HepG2 (cell line): Measurements from ENCODE around the gene MVP. TPM values are rescaled to one million over a fixed set of nuclear protein-coding genes. Genes with fewer than 3 reads are reported as not detected.
A peak's percentile ranks its signal among the peaks of the same experiment; 100 is the strongest.

Source experiments
- CAMTA2 ChIP-seq: sonication (generic); formaldehyde crosslinking; IDR thresholded peaks from 2 replicates; pipeline ENCODE4 v1.4.0; 2020; ENCODE audit warnings: mild to moderate bottlenecking, missing genetic modification reagents, borderline replicate concordance
- CBFB ChIP-seq: sonication (generic); formaldehyde crosslinking; IDR thresholded peaks from 2 replicates; pipeline ENCODE4 v1.4.0; 2020; ENCODE audit warnings: missing genetic modification reagents
- GPN1 ChIP-seq: sonication (generic); formaldehyde crosslinking; IDR thresholded peaks from 2 replicates; pipeline ENCODE4 v1.5.1; 2020; ENCODE audit warnings: missing genetic modification reagents, borderline replicate concordance
- HHEX ChIP-seq: IDR thresholded peaks from 2 replicates; pipeline ENCODE4 v1.6.1; 2016; ENCODE audit warnings: control low read depth
- KAT2B ChIP-seq: fragments of 150-350 bp; IDR thresholded peaks from 2 replicates; pipeline ENCODE4 v1.6.1; 2014; ENCODE audit warnings: low read depth, low read length, borderline replicate concordance
- KLF11 ChIP-seq: IDR thresholded peaks from 2 replicates; pipeline ENCODE4 v1.6.1; 2016; ENCODE audit warnings: missing compliant biosample characterization
- MAFF ChIP-seq: IDR thresholded peaks from 2 replicates; pipeline ENCODE4 v1.6.1; 2011; ENCODE audit warnings: low read depth, low read length, improper control_type of control experiment
- MEIS2 ChIP-seq: sonication (generic); formaldehyde crosslinking; IDR thresholded peaks from 2 replicates; pipeline ENCODE4 v1.9.0; 2021; ENCODE audit warnings: mild to moderate bottlenecking, missing genetic modification reagents
- MXD4 ChIP-seq: IDR thresholded peaks from 2 replicates; pipeline ENCODE4 v1.6.1; 2016; ENCODE audit warnings: mild to moderate bottlenecking, missing biosample characterization, missing genetic modification reagents
- REPIN1 ChIP-seq: sonication (generic); formaldehyde crosslinking; IDR thresholded peaks from 2 replicates; pipeline ENCODE4 v1.8.0; 2022; ENCODE audit warnings: missing genetic modification reagents, low read depth, mild to moderate bottlenecking, borderline replicate concordance
- SETDB1 ChIP-seq: sonication (generic); formaldehyde crosslinking; IDR thresholded peaks from 2 replicates; pipeline ENCODE4 v1.5.1; 2020; ENCODE audit warnings: missing genetic modification reagents, mild to moderate bottlenecking, borderline replicate concordance
- SOX13 ChIP-seq, 3 experiments: fragments of 450-650 bp in 1 of 3; sonication (generic) in 1 of 3; formaldehyde crosslinking in 1 of 3; IDR thresholded peaks in 2 of 3; conservative IDR thresholded peaks in 1 of 3; 2 replicates each; pipeline versions ENCODE4 v1.5.0 to v1.6.1; 2016 to 2020; ENCODE audit warnings: antibody characterized with exemption in 1 of 3, mild to moderate bottlenecking in 1 of 3, missing compliant biosample characterization in 1 of 3, missing genetic modification reagents in 1 of 3, moderate library complexity in 1 of 3
- TFAP4 ChIP-seq: sonication (generic); IDR thresholded peaks from 2 replicates; pipeline ENCODE4 v1.6.1; 2016; ENCODE audit warnings: low read depth, borderline replicate concordance
- USF2 ChIP-seq, 2 experiments: sonication (generic) in 1 of 2; formaldehyde crosslinking in 1 of 2; IDR thresholded peaks; 2 replicates each; pipeline versions ENCODE4 v1.5.1 to v1.6.1; 2011 to 2020; ENCODE audit warnings: borderline replicate concordance in 1 of 2, low read depth in 1 of 2, low read length in 1 of 2, mild to moderate bottlenecking in 1 of 2, missing genetic modification reagents in 1 of 2, moderate library complexity in 1 of 2
- ZFP37 ChIP-seq: sonication (generic); formaldehyde crosslinking; IDR thresholded peaks from 2 replicates; pipeline ENCODE4 v1.4.0; 2020; ENCODE audit warnings: missing genetic modification reagents, borderline replicate concordance
- ZIK1 ChIP-seq: sonication (generic); formaldehyde crosslinking; IDR thresholded peaks from 2 replicates; pipeline ENCODE4 v1.5.0; 2020; ENCODE audit warnings: mild to moderate bottlenecking, low read depth, missing genetic modification reagents, borderline replicate concordance
- ZNF121 ChIP-seq: sonication (generic); formaldehyde crosslinking; IDR thresholded peaks from 2 replicates; pipeline ENCODE4 v1.5.0; 2020; ENCODE audit warnings: mild to moderate bottlenecking, missing genetic modification reagents
- ZNF337 ChIP-seq: sonication (generic); formaldehyde crosslinking; IDR thresholded peaks from 2 replicates; pipeline ENCODE4 v1.5.1; 2020; ENCODE audit warnings: missing genetic modification reagents, low read depth, mild to moderate bottlenecking, borderline replicate concordance
- ZNF574 ChIP-seq: sonication (generic); formaldehyde crosslinking; IDR thresholded peaks from 2 replicates; pipeline ENCODE4 v1.4.0; 2020; ENCODE audit warnings: missing genetic modification reagents
- ZNF629 ChIP-seq: sonication (generic); formaldehyde crosslinking; conservative IDR thresholded peaks from 2 replicates; pipeline ENCODE4 v1.5.0; 2020; ENCODE audit warnings: missing genetic modification reagents
- polyA plus RNA-seq, 8 experiments: library from polyadenylated mRNA; depleted of rRNA in 3 of 8; stranded (reverse) in 7 of 8; unstranded in 1 of 8; fragments of >200 nt; fragmentation: Illumina TruSeq in 4 of 8; extraction: Trizol in 4 of 8; gene quantifications; 2 replicates each; pipeline versions ENCODE4 v1.2.1 to v1.2.3, GENCODE V29; 2011 to 2016; ENCODE audit warnings: low read depth in 4 of 8, missing spikeins in 1 of 8, mixed read lengths in 1 of 8; ENCODE audit not compliant: insufficient read depth in 1 of 8
- total RNA-seq, 5 experiments: library from RNA; depleted of rRNA; stranded (reverse); fragments of >200 nt; fragmentation: Illumina TruSeq; extraction: Trizol; gene quantifications; 2 replicates each; pipeline ENCODE4 v1.2.3, GENCODE V29; 2016; ENCODE audit warnings: low read depth in 1 of 5
- TF ChIP-seq, protein P1 (sequence below): sonication (generic); formaldehyde crosslinking; conservative IDR thresholded peaks from 2 replicates; pipeline ENCODE4 v1.5.0; 2020; ENCODE audit warnings: missing genetic modification reagents

MVP gene
- total and polyA plus RNA-seq, 2 of the 13 experiments (the other 11 are each of a cell fraction or from before 2014, with no cell fraction given): 22.9 to 43.5 TPM

DNA sequence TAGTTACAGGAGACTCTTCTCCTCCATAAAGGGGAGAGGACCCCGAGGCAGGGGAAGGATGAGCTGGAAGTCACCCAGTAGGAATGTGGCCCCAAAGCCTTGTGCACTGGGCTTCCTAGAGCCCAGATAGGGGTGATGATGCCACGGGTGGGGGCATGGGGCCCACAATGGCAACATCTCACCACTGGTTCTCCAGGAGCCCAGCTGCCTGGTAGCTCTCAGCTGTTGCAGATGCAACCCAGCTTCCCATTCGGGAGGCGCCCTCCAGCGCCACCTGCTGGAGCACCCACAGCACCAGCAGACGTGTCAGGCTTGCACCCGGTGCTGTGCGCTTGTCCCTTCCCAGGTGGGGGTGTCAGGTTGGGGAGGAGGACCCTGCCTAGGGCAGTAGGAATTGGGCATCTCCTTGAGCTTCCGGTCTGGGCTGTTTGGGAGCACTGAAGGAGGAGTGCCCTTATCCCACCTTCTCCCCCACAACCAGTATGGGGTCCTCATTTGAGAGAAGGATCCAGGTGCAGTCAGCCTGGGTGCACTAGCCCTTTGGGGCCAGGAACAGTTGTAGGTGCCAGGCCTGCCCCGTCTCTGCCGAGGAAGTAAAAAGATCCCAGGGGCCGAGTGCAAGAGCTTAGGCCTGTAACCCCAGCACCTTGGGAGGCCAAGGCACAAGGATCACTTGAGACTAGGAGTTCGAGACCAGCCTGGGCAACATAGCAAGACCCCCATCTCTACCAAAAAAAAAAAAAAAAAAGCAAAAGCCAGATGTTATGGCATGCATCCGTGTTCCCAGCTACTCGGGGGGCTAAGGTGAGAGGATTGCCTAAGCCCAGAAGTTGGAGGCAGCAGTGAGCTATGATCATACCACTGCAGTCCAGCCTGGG is 28.4 kb downstream of the MVP start (continued):
- no peak for TF ChIP-seq KAT2B
- no peak for TF ChIP-seq MXD4 (CRISPR knock-in tag)
- peak; percentile 95 for TF ChIP-seq TFAP4
- TF ChIP-seq REPIN1 (CRISPR knock-in tag): peak; percentile 75
- TF ChIP-seq SETDB1 (CRISPR knock-in tag): no peak
- no peak for TF ChIP-seq USF2 (IDR thresholded peaks at IDR 0.05; ENCODE audit: low read depth, low read length)
- TF ChIP-seq USF2 (CRISPR knock-in tag; IDR thresholded peaks at IDR 0.05; ENCODE audit: borderline replicate concordance): no peak
- TF ChIP-seq GPN1 (CRISPR knock-in tag): no peak
- TF ChIP-seq, protein P1, sequence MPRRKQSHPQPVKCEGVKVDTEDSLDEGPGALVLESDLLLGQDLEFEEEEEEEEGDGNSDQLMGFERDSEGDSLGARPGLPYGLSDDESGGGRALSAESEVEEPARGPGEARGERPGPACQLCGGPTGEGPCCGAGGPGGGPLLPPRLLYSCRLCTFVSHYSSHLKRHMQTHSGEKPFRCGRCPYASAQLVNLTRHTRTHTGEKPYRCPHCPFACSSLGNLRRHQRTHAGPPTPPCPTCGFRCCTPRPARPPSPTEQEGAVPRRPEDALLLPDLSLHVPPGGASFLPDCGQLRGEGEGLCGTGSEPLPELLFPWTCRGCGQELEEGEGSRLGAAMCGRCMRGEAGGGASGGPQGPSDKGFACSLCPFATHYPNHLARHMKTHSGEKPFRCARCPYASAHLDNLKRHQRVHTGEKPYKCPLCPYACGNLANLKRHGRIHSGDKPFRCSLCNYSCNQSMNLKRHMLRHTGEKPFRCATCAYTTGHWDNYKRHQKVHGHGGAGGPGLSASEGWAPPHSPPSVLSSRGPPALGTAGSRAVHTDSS (CRISPR knock-in tag): no peak
- TF ChIP-seq HHEX (CRISPR knock-in tag): no peak
- peak; percentile 87 for TF ChIP-seq ZNF121 (CRISPR knock-in tag)
- no peak for TF ChIP-seq ZFP37 (CRISPR knock-in tag)
- TF ChIP-seq CBFB (CRISPR knock-in tag): 0 out of 2 replicates have a peak, but pooled peaks have one; percentile 46
- no peak for TF ChIP-seq CAMTA2 (CRISPR knock-in tag)
- TF ChIP-seq KLF11 (CRISPR knock-in tag): peak; percentile 78; the same call in 1 of the 2 replicates
- no peak for TF ChIP-seq ZNF337 (CRISPR knock-in tag)
- no peak for TF ChIP-seq MAFF
- no peak for TF ChIP-seq SOX13 (IDR thresholded peaks at IDR 0.05)
- TF ChIP-seq SOX13 (CRISPR knock-in tag; conservative IDR thresholded peaks at IDR 0.05 in 1 of 2, IDR thresholded peaks at IDR 0.05 in 1 of 2): peak in 1 of 2 experiments; percentile 27; a peak in 1 of 4 replicates
- TF ChIP-seq ZNF574 (CRISPR knock-in tag): peak; percentile 61
- no peak for TF ChIP-seq ZIK1 (CRISPR knock-in tag)
- no peak for TF ChIP-seq ZNF629
- peak; percentile 35; the same call in 1 of the 2 replicates for TF ChIP-seq MEIS2
